GM23338 (cell line): ENCODE results near the gene ARRDC4. TPM values are rescaled to one million over a fixed set of nuclear protein-coding genes. Genes with fewer than 3 reads are reported as not detected.

Source experiments
- CREB1 ChIP-seq: fragments of 250-450 bp; sonication (Bioruptor Pico); IDR thresholded peaks from 2 replicates; pipeline ENCODE4 v1.5.0; 2020; ENCODE audit warnings: low read depth, mild to moderate bottlenecking, moderate library complexity
- JUNB ChIP-seq: IDR thresholded peaks from one replicate; pipeline ENCODE4 v1.6.1; 2016; ENCODE audit warnings: antibody characterized with exemption; ENCODE audit not compliant: unreplicated experiment
- polyA plus RNA-seq: library from polyadenylated mRNA; unstranded; fragments of >200 nt; fragmentation: Nextera tagmentation; extraction: Ambion mirVana; gene quantifications from 2 replicates; pipeline ENCODE4 v1.2.1, GENCODE V29; 2016
- total RNA-seq: library from RNA; depleted of rRNA; stranded (reverse); fragments of >200 nt; shearing (Covaris generic); gene quantifications from 2 replicates; pipeline ENCODE4 v1.2.3, GENCODE V29; 2014

Gene ARRDC4
- total and polyA plus RNA-seq, 2 experiments from 2014 or later, result 2.0 to 6.9 TPM

- no peak for TF ChIP-seq CREB1 (CRISPR knock-in tag)
- TF ChIP-seq JUNB, result no peak
These were observed 58.4 kb downstream of the ARRDC4 start (continued) for GRCh38 chr15:98018761-98019351.
